K562 (cell line): Measurements from ENCODE around the gene CHST7. TPM values are rescaled to one million over a fixed set of nuclear protein-coding genes. Genes with fewer than 3 reads are reported as not detected.
A peak's percentile ranks its signal among the peaks of the same experiment; 100 is the strongest.

Experiments
- MGA ChIP-seq: fragments of 450-650 bp; IDR thresholded peaks from 2 replicates; pipeline ENCODE4 v1.6.1; 2016; ENCODE audit warnings: mild to moderate bottlenecking, moderate library complexity
- MLLT1 ChIP-seq, 2 experiments: fragments of 450-650 bp; IDR thresholded peaks; 2 replicates each; pipeline ENCODE4 v1.6.1; 2016
- NFIX ChIP-seq: fragments of 250-450 bp; sonication (Bioruptor Pico); IDR thresholded peaks from 2 replicates; pipeline ENCODE4 v1.4.0; 2020; ENCODE audit warnings: low read depth, mild to moderate bottlenecking, moderate library complexity
- SOX6 ChIP-seq: fragments of 450-650 bp; IDR thresholded peaks from 2 replicates; pipeline ENCODE4 v1.6.1; 2014; ENCODE audit warnings: mild to moderate bottlenecking
- SRSF3 ChIP-seq: fragments of 200-400 bp; formaldehyde crosslinking; IDR thresholded peaks from 2 replicates; pipeline ENCODE4 v1.6.1; 2016; ENCODE audit warnings: mild to moderate bottlenecking, low read length, moderate library complexity; ENCODE audit not compliant: insufficient read depth
- TEAD1 ChIP-seq, 2 experiments: fragments of 450-650 bp in 1 of 2; sonication (generic) in 1 of 2; formaldehyde crosslinking; IDR thresholded peaks; 2 replicates each; pipeline versions ENCODE4 v1.4.0 to v1.8.0; 2020 to 2022; ENCODE audit warnings: mild to moderate bottlenecking in 2 of 2, missing genetic modification reagents in 1 of 2
- ZNF384 ChIP-seq: IDR thresholded peaks from 2 replicates; pipeline ENCODE4 v1.6.1; 2012; ENCODE audit warnings: low read depth, low read length, improper control_type of control experiment
- polyA plus RNA-seq, 8 experiments: library from polyadenylated mRNA; depleted of rRNA in 4 of 8; stranded (reverse) in 5 of 8; unstranded in 3 of 8; fragments of >200 nt; fragmentation: Nextera tagmentation in 2 of 8; fragmentation: Illumina TruSeq in 1 of 8; extraction: Ambion mirVana in 2 of 8; extraction: Trizol in 1 of 8; gene quantifications; 2 replicates each; pipeline versions ENCODE4 v1.2.1 to v1.2.3, GENCODE V29; 2011 to 2014; ENCODE audit warnings: inconsistent platforms in 1 of 8, missing spikeins in 1 of 8
- total RNA-seq, 7 experiments: library from RNA; depleted of rRNA in 6 of 7; stranded (reverse); fragments of >200 nt in 6 of 7; fragmentation: Illumina TruSeq in 2 of 7; extraction: Trizol in 2 of 7; gene quantifications; 2 replicates each; pipeline versions ENCODE4 v1.2.1 to v1.2.3, GENCODE V29; 2011 to 2021; ENCODE audit warnings: low replicate concordance in 1 of 7
- TF ChIP-seq, protein P1 (sequence below): sonication (generic); formaldehyde crosslinking; IDR thresholded peaks from 2 replicates; pipeline ENCODE4 v1.8.0; 2022; ENCODE audit warnings: mild to moderate bottlenecking, missing genetic modification reagents

Gene CHST7
- total and polyA plus RNA-seq, 9 of the 15 experiments (the other 6 are each of a cell fraction or from before 2014, with no cell fraction given), result 0.04 to 0.41 (median 0.09) TPM; not detected in 2

- TF ChIP-seq MLLT1 (IDR thresholded peaks at IDR 0.05) (0 out of 4 replicates have a peak, but pooled peaks of 1 of the 2 experiments have one; percentile 38), SOX6 (no peak; the same call in 1 of the 2 replicates), TEAD1 (CRISPR knock-in tag; IDR thresholded peaks at IDR 0.05) (no peak), SRSF3 (no peak), MGA (no peak; the same call in 1 of the 2 replicates), NFIX (CRISPR knock-in tag) (no peak), ZNF384 (no peak)
- TF ChIP-seq, protein P1, sequence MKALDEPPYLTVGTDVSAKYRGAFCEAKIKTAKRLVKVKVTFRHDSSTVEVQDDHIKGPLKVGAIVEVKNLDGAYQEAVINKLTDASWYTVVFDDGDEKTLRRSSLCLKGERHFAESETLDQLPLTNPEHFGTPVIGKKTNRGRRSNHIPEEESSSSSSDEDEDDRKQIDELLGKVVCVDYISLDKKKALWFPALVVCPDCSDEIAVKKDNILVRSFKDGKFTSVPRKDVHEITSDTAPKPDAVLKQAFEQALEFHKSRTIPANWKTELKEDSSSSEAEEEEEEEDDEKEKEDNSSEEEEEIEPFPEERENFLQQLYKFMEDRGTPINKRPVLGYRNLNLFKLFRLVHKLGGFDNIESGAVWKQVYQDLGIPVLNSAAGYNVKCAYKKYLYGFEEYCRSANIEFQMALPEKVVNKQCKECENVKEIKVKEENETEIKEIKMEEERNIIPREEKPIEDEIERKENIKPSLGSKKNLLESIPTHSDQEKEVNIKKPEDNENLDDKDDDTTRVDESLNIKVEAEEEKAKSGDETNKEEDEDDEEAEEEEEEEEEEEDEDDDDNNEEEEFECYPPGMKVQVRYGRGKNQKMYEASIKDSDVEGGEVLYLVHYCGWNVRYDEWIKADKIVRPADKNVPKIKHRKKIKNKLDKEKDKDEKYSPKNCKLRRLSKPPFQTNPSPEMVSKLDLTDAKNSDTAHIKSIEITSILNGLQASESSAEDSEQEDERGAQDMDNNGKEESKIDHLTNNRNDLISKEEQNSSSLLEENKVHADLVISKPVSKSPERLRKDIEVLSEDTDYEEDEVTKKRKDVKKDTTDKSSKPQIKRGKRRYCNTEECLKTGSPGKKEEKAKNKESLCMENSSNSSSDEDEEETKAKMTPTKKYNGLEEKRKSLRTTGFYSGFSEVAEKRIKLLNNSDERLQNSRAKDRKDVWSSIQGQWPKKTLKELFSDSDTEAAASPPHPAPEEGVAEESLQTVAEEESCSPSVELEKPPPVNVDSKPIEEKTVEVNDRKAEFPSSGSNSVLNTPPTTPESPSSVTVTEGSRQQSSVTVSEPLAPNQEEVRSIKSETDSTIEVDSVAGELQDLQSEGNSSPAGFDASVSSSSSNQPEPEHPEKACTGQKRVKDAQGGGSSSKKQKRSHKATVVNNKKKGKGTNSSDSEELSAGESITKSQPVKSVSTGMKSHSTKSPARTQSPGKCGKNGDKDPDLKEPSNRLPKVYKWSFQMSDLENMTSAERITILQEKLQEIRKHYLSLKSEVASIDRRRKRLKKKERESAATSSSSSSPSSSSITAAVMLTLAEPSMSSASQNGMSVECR (CRISPR knock-in tag), result 0 out of 2 replicates have a peak, but pooled peaks have one; percentile 27
These were observed 28.2 kb upstream of the CHST7 start, which contains the start of gene ZNF674 (continued) for GRCh38 chrX:46545111-46546005.
